CD4-positive, alpha-beta T cell (primary cell): ENCODE data around the gene SLC24A3. TPM values are rescaled to one million over a fixed set of nuclear protein-coding genes. Genes with fewer than 3 reads are reported as not detected.

Experiments used
- ATAC-seq: fragments of 200-7000 bp; cut with Tn5 transposase; one replicate; pipeline ENCODE4 v1.10.0; 2022; ENCODE audit warnings: mild to moderate bottlenecking; ENCODE audit not compliant: poor library complexity
- CTCF ChIA-PET: fragments of 350-600 bp; sonication (Branson Sonifier 250); formaldehyde crosslinking; loops from one replicate; lab custom pipeline; 2021; ENCODE audit warnings: antibody characterized with exemption, inconsistent platforms; lab: Charles Lee
- POLR2A ChIA-PET: fragments of 350-600 bp; sonication (Branson Sonifier 250); formaldehyde crosslinking; loops from one replicate; lab custom pipeline; 2021; ENCODE audit warnings: antibody characterized with exemption, inconsistent platforms; lab: Charles Lee
- DNase-seq, 14 experiments: peaks; one replicate each; pipeline ENCODE4 v3.0.0-alpha.2; 2013 to 2020; ENCODE audit warnings: mixed read lengths in 2 of 14
- H3K27ac ChIP-seq, 2 donors: one replicate each; pipeline versions ENCODE4 v1.5.1 to v1.7.0; 2013; ENCODE audit warnings: low read length in 2 of 2, low read depth in 1 of 2, mild to moderate bottlenecking in 1 of 2
- H3K27me3 ChIP-seq, 2 experiments: 1 replicate in 1 of 2; 2 replicates in 1 of 2; pipeline versions ENCODE4 v1.6.1 to v1.7.0; 2013; ENCODE audit warnings: low read length in 2 of 2, control low read depth in 1 of 2, mild to moderate bottlenecking in 1 of 2, moderate library complexity in 1 of 2; ENCODE audit not compliant: insufficient read depth in 2 of 2, control insufficient read depth in 1 of 2
- H3K36me3 ChIP-seq: one replicate; pipeline ENCODE4 v1.6.1; 2013; ENCODE audit warnings: low read length, control low read depth; ENCODE audit not compliant: insufficient read depth
- H3K4me1 ChIP-seq: one replicate; pipeline ENCODE4 v1.6.1; 2013; ENCODE audit warnings: low read length, control low read depth; ENCODE audit not compliant: insufficient read depth
- H3K4me3 ChIP-seq: one replicate; pipeline ENCODE4 v1.5.1; 2013; ENCODE audit warnings: mild to moderate bottlenecking, low read length, moderate library complexity
- H3K9me3 ChIP-seq, 2 experiments: 1 replicate in 1 of 2; 2 replicates in 1 of 2; pipeline versions ENCODE4 v1.6.1 to v1.7.0; 2013; ENCODE audit warnings: low read length in 2 of 2, mild to moderate bottlenecking in 2 of 2, control low read depth in 1 of 2, moderate library complexity in 1 of 2; ENCODE audit not compliant: control insufficient read depth in 1 of 2, insufficient read depth in 1 of 2
- H3K27ac Mint-ChIP-seq: one replicate; pipeline ENCODE4 v1.8.0; 2020; ENCODE audit warnings: mixed read lengths
- H3K27me3 Mint-ChIP-seq: one replicate; pipeline ENCODE4 v1.8.0; 2021; ENCODE audit warnings: mixed read lengths
- H3K36me3 Mint-ChIP-seq: one replicate; pipeline ENCODE4 v1.8.0; 2021; ENCODE audit warnings: low read depth, mixed read lengths
- H3K4me1 Mint-ChIP-seq: one replicate; pipeline ENCODE4 v1.8.0; 2021; ENCODE audit warnings: low read depth, mixed read lengths
- H3K4me3 Mint-ChIP-seq: one replicate; pipeline ENCODE4 v1.8.0; 2020; ENCODE audit warnings: mild to moderate bottlenecking, mixed read lengths
- H3K9me3 Mint-ChIP-seq: one replicate; pipeline ENCODE4 v1.8.0; 2020; ENCODE audit warnings: mixed read lengths
- CTCF ChIP-seq: fragments of 200-600 bp; IDR thresholded peaks from one replicate; pipeline ENCODE4 v1.8.0; 2022; ENCODE audit warnings: antibody characterized with exemption, mild to moderate bottlenecking
- intact Hi-C, 2 experiments: fragments of 100-400 bp; cut with DNase I in 1 of 2; cut with micrococcal nuclease in 1 of 2; formaldehyde crosslinking; loops; one replicate each; pipeline versions ENCODE4 v1.15.1 to v1.9.0; 2023 to 2025; cut with DNase I, micrococcal nuclease
- total RNA-seq, 174 experiments: library from RNA in 2 of 174; stranded (reverse) in 2 of 174; gene quantifications; one replicate each; pipeline ENCODE4 v1.2.3 and lab custom pipeline; 2021 to 2026

The SLC24A3 gene
- total RNA-seq, 2 experiments from 2014 or later = not detected

GRCh38 chr20:19609642-19610223, 397.3 kb downstream of the SLC24A3 start:
- no peak for TF ChIP-seq CTCF
- ChIA-PET CTCF (no interaction called here), POLR2A (no interaction called here)
- no peaks in the 10 kb centered on the region for H3K36me3 Mint-ChIP-seq
- H3K4me3 Mint-ChIP-seq = no peak overlapping the region
- no peaks in the 10 kb centered on the region for H3K27me3 ChIP-seq
- H3K4me3 ChIP-seq = no peak overlapping the region
- intact Hi-C loops = no loop called here
- no peak overlapping the region for H3K27ac Mint-ChIP-seq
- no peak for ATAC-seq
- H3K36me3 ChIP-seq = no peaks in the 10 kb centered on the region
- no peaks in the 10 kb centered on the region for H3K4me1 Mint-ChIP-seq
- H3K9me3 Mint-ChIP-seq = no peaks in the 10 kb centered on the region
- peaks cover 12% of the 10 kb centered on the region for H3K27me3 Mint-ChIP-seq
- DNase-seq = no peak
- H3K9me3 ChIP-seq = no peaks in the 10 kb centered on the region
- H3K27ac ChIP-seq = no peak overlapping the region
- H3K4me1 ChIP-seq = no peaks in the 10 kb centered on the region

- POLR2A ChIA-PET = no interaction called here
- intact Hi-C loops = no loop called here
- Histone ChIP-seq H3K27ac (no peak overlapping the region), H3K9me3 (peaks cover 0 to 5% of the 10 kb centered on the region in 2 experiments), H3K27me3 (peaks cover 0 to 2% of the 10 kb centered on the region in 2 experiments), H3K36me3 (no peaks in the 10 kb centered on the region), H3K4me1 (no peaks in the 10 kb centered on the region), H3K4me3 (no peak overlapping the region)
- no peak overlapping the region for H3K27ac Mint-ChIP-seq
- H3K4me3 Mint-ChIP-seq = no peak overlapping the region
- H3K27me3 Mint-ChIP-seq = peaks cover 12% of the 10 kb centered on the region
- DNase-seq = no peak
- no peak for ATAC-seq
- CTCF ChIA-PET = no interaction called here
- H3K4me1 Mint-ChIP-seq = no peaks in the 10 kb centered on the region
- no peak for TF ChIP-seq CTCF
- H3K36me3 Mint-ChIP-seq = no peaks in the 10 kb centered on the region
- no peaks in the 10 kb centered on the region for H3K9me3 Mint-ChIP-seq
Measured at GRCh38 chr20:19615629-19616028, 403.2 kb downstream of the SLC24A3 start.

- H3K27ac Mint-ChIP-seq = no peak overlapping the region
- ATAC-seq (no peak), DNase-seq (no peak)
- POLR2A ChIA-PET = no interaction called here
- H3K36me3 ChIP-seq = no peaks in the 10 kb centered on the region
- H3K27ac ChIP-seq = no peak overlapping the region
- H3K27me3 ChIP-seq = peaks cover 0 to 2% of the 10 kb centered on the region in 2 experiments
- TF ChIP-seq CTCF = no peak
- intact Hi-C loops = no loop called here
- no peak overlapping the region for H3K4me3 ChIP-seq
- no peak overlapping the region for H3K4me3 Mint-ChIP-seq
- H3K4me1 ChIP-seq = no peaks in the 10 kb centered on the region
- no peaks in the 10 kb centered on the region for H3K4me1 Mint-ChIP-seq
- no peaks in the 10 kb centered on the region for H3K36me3 Mint-ChIP-seq
- CTCF ChIA-PET = no interaction called here
- peaks cover 12% of the 10 kb centered on the region for H3K27me3 Mint-ChIP-seq
- H3K9me3 Mint-ChIP-seq = no peaks in the 10 kb centered on the region
- H3K9me3 ChIP-seq = peaks cover 0 to 5% of the 10 kb centered on the region in 2 experiments
Measured at GRCh38 chr20:19616081-19616480, 403.6 kb downstream of the SLC24A3 start.
